Measurements from ENCODE around the gene IFIT3. TPM values are rescaled to one million over a fixed set of nuclear protein-coding genes. Genes with fewer than 3 reads are reported as not detected.

Gene IFIT3
- total RNA-seq, 1 donor from 2014 or later, result 1.9 TPM

GRCh38 chr10:89373916-89374711 lies 46.3 kb downstream of the IFIT3 start:
- peaks cover 11 to 21% of the 10 kb centered on the region in 2 donors for H3K4me1 ChIP-seq
- H3K27me3 ChIP-seq, result no peaks in the 10 kb centered on the region
- peak overlapping the region; percentile 87 to 92 for H3K27ac ChIP-seq
- peak; percentile 70 to 96 for DNase-seq (ENCODE audit: low spot score in 2 of 2)
- H3K36me3 ChIP-seq, result no peaks in the 10 kb centered on the region
- TF ChIP-seq CTCF (IDR thresholded peaks at IDR 0.05), result no peak
- no peaks in the 10 kb centered on the region for H3K9me3 ChIP-seq
- intact Hi-C loops (cut with DNase I), result loop anchor here (2.0 to 5.0 kb wide), 2 partner anchors 15 to 47 kb away; partner anchors contain the start of gene IFIT3
- H3K4me3 ChIP-seq, result peak overlapping the region in 1 of 2 donors; percentile 36

GRCh38 chr10:89374713-89375141 lies 46.9 kb downstream of the IFIT3 start:
- no peaks in the 10 kb centered on the region for H3K9me3 ChIP-seq
- H3K27ac ChIP-seq, result peak overlapping the region; percentile 87 to 92
- H3K27me3 ChIP-seq, result no peaks in the 10 kb centered on the region
- intact Hi-C loops (cut with DNase I), result loop anchor here (2.0 to 5.0 kb wide), 2 partner anchors 14 to 47 kb away; partner anchors contain the start of gene IFIT3
- peaks cover 10 to 17% of the 10 kb centered on the region in 2 donors for H3K4me1 ChIP-seq
- TF ChIP-seq CTCF (IDR thresholded peaks at IDR 0.05), result no peak
- peak overlapping the region in 1 of 2 donors; percentile 36 for H3K4me3 ChIP-seq
- no peaks in the 10 kb centered on the region for H3K36me3 ChIP-seq
- no peak for DNase-seq (ENCODE audit: low spot score in 2 of 2)

- intact Hi-C loops (cut with DNase I), result loop anchor here (2.0 kb wide), 1 partner anchor 105 kb away; no protein-coding TSS in a partner anchor
- Histone ChIP-seq H3K27me3 (no peaks in the 10 kb centered on the region), H3K36me3 (no peaks in the 10 kb centered on the region), H3K4me1 (peaks cover 10 to 17% of the 10 kb centered on the region in 2 donors), H3K4me3 (no peak within 1 kb of the TSS), H3K27ac (no peak within 1 kb of the TSS), H3K9me3 (no peaks in the 10 kb centered on the region)
- TF ChIP-seq CTCF (IDR thresholded peaks at IDR 0.05), result no peak
- no peak for DNase-seq (ENCODE audit: low spot score in 2 of 2)
These were observed 50.2 kb downstream of the IFIT3 start, which contains the start of gene IFIT1B for GRCh38 chr10:89377705-89378637. IFIT1B (plus strand) TSS chr10:89378056; CDS start chr10:89378136, 80 bp downstream.

- Histone ChIP-seq H3K9me3 (no peaks in the 10 kb centered on the region), H3K36me3 (no peaks in the 10 kb centered on the region), H3K4me1 (peaks cover 5 to 8% of the 10 kb centered on the region in 2 donors), H3K4me3 (no peak overlapping the region), H3K27ac (no peak overlapping the region), H3K27me3 (no peaks in the 10 kb centered on the region)
- no peak for TF ChIP-seq CTCF (IDR thresholded peaks at IDR 0.05)
- intact Hi-C loops (cut with DNase I), result no loop called here
- DNase-seq (ENCODE audit: low spot score in 2 of 2), result no peak
These were observed 51.3 kb downstream of the IFIT3 start for GRCh38 chr10:89379103-89379502.

- no peak for DNase-seq (ENCODE audit: low spot score in 2 of 2)
- no peak overlapping the region for H3K27ac ChIP-seq
- intact Hi-C loops (cut with DNase I), result no loop called here
- no peaks in the 10 kb centered on the region for H3K27me3 ChIP-seq
- H3K9me3 ChIP-seq, result no peaks in the 10 kb centered on the region
- H3K36me3 ChIP-seq, result no peaks in the 10 kb centered on the region
- no peaks in the 10 kb centered on the region for H3K4me1 ChIP-seq
- TF ChIP-seq CTCF (IDR thresholded peaks at IDR 0.05), result no peak
- no peak overlapping the region for H3K4me3 ChIP-seq
These were observed 55.0 kb downstream of the IFIT3 start for GRCh38 chr10:89382757-89383156.

Measured in ascending aorta (tissue), 2 donors.